Heart right ventricle (tissue), 16 donors: ENCODE results near the gene GLUD2. TPM values are rescaled to one million over a fixed set of nuclear protein-coding genes. Genes with fewer than 3 reads are reported as not detected.
"Not testable (repeated sequence)": the region's sequence is repeated elsewhere in the genome, so short reads cannot be mapped to it uniquely, and the experiment has no call there.

Source experiments
- ATAC-seq, 8 donors: fragments of 200-7000 bp; cut with Tn5 transposase; one replicate each; pipeline ENCODE4 v1.9.1; 2020; ENCODE audit warnings: mild to moderate bottlenecking in 8 of 8, moderate library complexity in 8 of 8, moderate number of reproducible peaks in 1 of 8
- DNase-seq, 2 donors: peaks; one replicate each; pipeline ENCODE4 v3.0.0-alpha.2; 2020
- H3K27ac ChIP-seq, 10 donors: fragments of 200-600 bp; sonication (generic) in 2 of 10; one replicate each; pipeline versions ENCODE4 v1.5.0 to v1.8.0; 2020 to 2022; ENCODE audit warnings: mild to moderate bottlenecking in 3 of 10
- H3K27me3 ChIP-seq, 7 donors: fragments of 200-600 bp; one replicate each; pipeline ENCODE4 v1.8.0; 2021 to 2022; ENCODE audit warnings: mild to moderate bottlenecking in 2 of 7
- H3K36me3 ChIP-seq, 9 donors: fragments of 200-600 bp; sonication (generic) in 1 of 9; one replicate each; pipeline versions ENCODE4 v1.5.0 to v1.8.0; 2020 to 2022; ENCODE audit warnings: mild to moderate bottlenecking in 2 of 9
- H3K4me1 ChIP-seq, 9 donors: fragments of 200-600 bp; sonication (generic) in 1 of 9; one replicate each; pipeline versions ENCODE4 v1.5.0 to v1.8.0; 2020 to 2022; ENCODE audit warnings: mild to moderate bottlenecking in 4 of 9
- H3K4me3 ChIP-seq, 10 donors: fragments of 200-600 bp; sonication (generic) in 2 of 10; one replicate each; pipeline versions ENCODE4 v1.5.0 to v1.8.0; 2020 to 2022; ENCODE audit warnings: mild to moderate bottlenecking in 7 of 10, moderate library complexity in 2 of 10
- H3K9me3 ChIP-seq, 11 donors: fragments of 200-600 bp in 10 of 11; sonication (generic) in 2 of 11; one replicate each; pipeline versions ENCODE4 v1.5.0 to v1.8.0; 2013 to 2022; ENCODE audit warnings: mild to moderate bottlenecking in 2 of 11, control low read depth in 1 of 11, moderate library complexity in 1 of 11
- WGBS, 2 donors: extraction: QIAGEN DNeasy Blood & Tissue Kit; methylation state at CpG; one replicate each; pipeline ENCODE4 v1.1.7; 2013; ENCODE audit warnings: inconsistent platforms in 1 of 2; 5-methylcytosine and 5-hydroxymethylcytosine counted together
- intact Hi-C, 10 donors: fragments of 100-400 bp; cut with DNase I; formaldehyde crosslinking; loops; one replicate each; pipeline versions ENCODE4 v1.11.1 to v1.14.2; 2022
- polyA plus RNA-seq, 2 donors: library from polyadenylated mRNA; stranded (reverse); fragments of 200-250 nt; gene quantifications; one replicate each; pipeline ENCODE4 v1.2.3, GENCODE V29; 2013
- total RNA-seq, 10 donors: library from RNA; stranded (reverse); fragmentation: NEBNext Ultra II Directional in 3 of 10; extraction: Animal tissue kit (Norgen Biotek cat#: 25700) in 3 of 10; gene quantifications; one replicate each; pipeline versions ENCODE4 v1.2.1 to v1.2.4, GENCODE V29; 2021 to 2023
- TF ChIP-seq, protein P1 (sequence below), 9 donors: fragments of 200-600 bp; sonication (generic) in 2 of 9; IDR thresholded peaks; one replicate each; pipeline versions ENCODE4 v1.5.0 to v1.8.0; 2021 to 2022; ENCODE audit warnings: antibody characterized with exemption in 9 of 9, mild to moderate bottlenecking in 5 of 9, moderate library complexity in 1 of 9
- donor health status: Arrhythmogenic right ventricular cardiomyopathy.
- donor health status: ischemic (EF 13 %, LVEDD 7.1; RV severe dilation, severe dysfunction).
- donor health status: healthy with polysubstance abuse.
- donor health status: DM: no; HTN: yes; CAD: no.
- donor health status: DM: no; HTN: no; CAD: no.
- donor health status: ischemic (EF 25% LVEDD 6.9; RV normal size, moderate dysfunction).
- donor health status: ischemic (EF 25% LVEDD 5.7; RV mildly dilated, moderate dysfunction).
- donor health status: healthy.
- donor health status: DM: yes; HTN: yes; CAD: no.
- donor health status: Ischemic cardiomyopathy.
- donor health status: ischemic (EF 35%, LVEDD 5.7; RV mildly dilated, moderate dysfunction).
- donor health status: nonischemic (EF 11% LVEDD 7.7; RV severe dilation, severe dysfunction).
- donor health status: DM: yes; HTN: yes; CAD: no.
- donor health status: PGD.
- donor health status: ischemic (EF 29% LVEDD 5.4; RV normal size, mild dysfunction).
- donor health status: nonischemic (EF 23%, LVEDD 6.1; RV moderate dilation, normal function).

GLUD2 gene
- total and polyA plus RNA-seq, 12 donors, result 0.62 to 1.7 (median 0.85) TPM

GRCh38 chrX:121064579-121064978 lies 17.2 kb downstream of the GLUD2 start:
- H3K36me3 ChIP-seq, result no peaks in the 10 kb centered on the region
- intact Hi-C loops, result no loop called here
- DNase-seq (no peak), ATAC-seq (no peak)
- H3K27me3 ChIP-seq, result no peaks in the 10 kb centered on the region
- no peaks in the 10 kb centered on the region for H3K4me1 ChIP-seq
- TF ChIP-seq, protein P1, sequence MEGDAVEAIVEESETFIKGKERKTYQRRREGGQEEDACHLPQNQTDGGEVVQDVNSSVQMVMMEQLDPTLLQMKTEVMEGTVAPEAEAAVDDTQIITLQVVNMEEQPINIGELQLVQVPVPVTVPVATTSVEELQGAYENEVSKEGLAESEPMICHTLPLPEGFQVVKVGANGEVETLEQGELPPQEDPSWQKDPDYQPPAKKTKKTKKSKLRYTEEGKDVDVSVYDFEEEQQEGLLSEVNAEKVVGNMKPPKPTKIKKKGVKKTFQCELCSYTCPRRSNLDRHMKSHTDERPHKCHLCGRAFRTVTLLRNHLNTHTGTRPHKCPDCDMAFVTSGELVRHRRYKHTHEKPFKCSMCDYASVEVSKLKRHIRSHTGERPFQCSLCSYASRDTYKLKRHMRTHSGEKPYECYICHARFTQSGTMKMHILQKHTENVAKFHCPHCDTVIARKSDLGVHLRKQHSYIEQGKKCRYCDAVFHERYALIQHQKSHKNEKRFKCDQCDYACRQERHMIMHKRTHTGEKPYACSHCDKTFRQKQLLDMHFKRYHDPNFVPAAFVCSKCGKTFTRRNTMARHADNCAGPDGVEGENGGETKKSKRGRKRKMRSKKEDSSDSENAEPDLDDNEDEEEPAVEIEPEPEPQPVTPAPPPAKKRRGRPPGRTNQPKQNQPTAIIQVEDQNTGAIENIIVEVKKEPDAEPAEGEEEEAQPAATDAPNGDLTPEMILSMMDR (IDR thresholded peaks at IDR 0.05), result no peak
- whole genome bisulfite sequencing, 2 donors, result 93 to 98% methylated on average over 6 of the region's 6 CpGs
- no peak overlapping the region for H3K4me3 ChIP-seq
- no peak overlapping the region for H3K27ac ChIP-seq
- peaks cover 0 to 11% (median 0%) of the 10 kb centered on the region in 11 donors for H3K9me3 ChIP-seq

DNA sequence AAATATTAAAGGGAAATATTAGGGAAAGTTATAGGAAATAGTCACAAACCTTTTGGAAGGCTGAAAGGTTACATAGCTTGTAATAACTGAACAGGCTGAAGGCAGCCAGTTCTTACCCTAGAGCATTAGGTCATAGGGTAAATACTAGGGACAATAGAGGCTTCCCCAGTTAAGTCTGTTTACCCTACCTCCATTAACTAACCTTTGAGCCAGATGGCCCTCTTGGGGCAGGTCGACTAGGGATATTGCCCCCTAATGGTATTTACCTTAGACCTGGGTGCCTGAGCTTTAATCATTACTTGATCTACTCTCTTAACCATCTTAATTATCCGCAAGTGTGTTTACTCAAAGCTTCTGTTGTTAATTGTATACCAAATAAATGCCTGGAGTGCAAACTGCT lies 36.8 kb downstream of the GLUD2 start:
- intact Hi-C loops, H3K27ac ChIP-seq, H3K4me3 ChIP-seq, ATAC-seq, H3K4me1 ChIP-seq, H3K36me3 ChIP-seq, H3K27me3 ChIP-seq, DNase-seq: not testable (repeated sequence)
- WGBS, 2 donors, result 79 to 92% methylated on average over 2 of the region's 2 CpGs
- H3K9me3 ChIP-seq, result peaks cover 0 to 13% (median 0%) of the 10 kb centered on the region in 11 donors

GRCh38 chrX:121084903-121085611 lies 37.6 kb downstream of the GLUD2 start:
- no peak for DNase-seq
- Histone ChIP-seq H3K4me1 (no peaks in the 10 kb centered on the region), H3K4me3 (no peak overlapping the region), H3K27me3 (no peaks in the 10 kb centered on the region), H3K9me3 (peaks cover 0 to 13% (median 0%) of the 10 kb centered on the region in 11 donors), H3K27ac (no peak overlapping the region), H3K36me3 (no peaks in the 10 kb centered on the region)
- TF ChIP-seq, protein P1 (IDR thresholded peaks at IDR 0.05), result no peak
- ATAC-seq, result no peak
- 60 to 65% methylated on average over 3 of the region's 3 CpGs for WGBS, 2 donors
- intact Hi-C loops, result no loop called here

DNA sequence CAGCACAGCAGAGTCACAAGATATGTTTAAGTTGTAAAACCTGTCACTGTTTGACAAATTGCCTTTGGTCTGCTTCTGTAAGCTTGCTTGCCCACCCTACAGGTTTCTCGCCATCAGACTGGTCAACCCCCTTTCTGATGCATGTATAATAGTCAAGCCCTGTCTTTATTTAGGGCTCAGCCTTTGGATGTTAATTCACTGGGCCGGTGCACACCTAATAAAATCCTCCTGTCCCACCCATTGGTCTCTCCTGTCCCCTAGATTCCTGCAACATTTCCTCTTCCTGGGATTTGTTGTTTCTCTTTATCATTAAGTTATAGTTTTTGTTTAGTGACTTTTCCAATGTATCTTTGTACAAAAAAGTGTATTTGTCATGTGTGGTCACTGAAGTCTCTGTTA lies 38.2 kb downstream of the GLUD2 start:
- Histone ChIP-seq H3K27me3 (no peaks in the 10 kb centered on the region), H3K9me3 (peaks cover 0 to 13% (median 0%) of the 10 kb centered on the region in 11 donors), H3K4me1 (no peaks in the 10 kb centered on the region), H3K27ac (no peak overlapping the region), H3K4me3 (no peak overlapping the region), H3K36me3 (no peaks in the 10 kb centered on the region)
- ATAC-seq (no peak), DNase-seq (no peak)
- intact Hi-C loops, result no loop called here
- TF ChIP-seq, protein P1 (IDR thresholded peaks at IDR 0.05), result no peak
- WGBS, 2 donors, result 97% methylated on average over 2 of the region's 2 CpGs

DNA sequence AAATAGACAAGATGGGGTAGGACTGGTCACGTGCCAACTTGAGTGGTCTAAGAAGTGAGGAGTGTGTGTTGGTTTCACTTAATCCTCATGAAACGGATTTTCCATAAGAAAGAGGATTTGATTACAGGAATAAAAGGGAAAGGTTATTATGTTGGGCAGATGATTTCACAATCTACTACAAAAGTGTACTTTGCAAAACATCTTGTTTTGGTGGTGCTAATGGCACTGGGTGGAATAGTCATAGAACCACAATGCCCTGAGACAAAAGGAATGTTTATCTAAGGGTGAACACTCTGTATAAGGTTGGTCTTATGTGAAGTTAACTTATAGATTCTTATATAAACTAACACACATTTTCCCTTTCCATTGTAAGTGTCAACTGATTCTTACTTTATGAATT lies 45.6 kb downstream of the GLUD2 start:
- Histone ChIP-seq H3K27ac (no peak overlapping the region), H3K4me1 (no peaks in the 10 kb centered on the region), H3K27me3 (no peaks in the 10 kb centered on the region), H3K9me3 (no peaks in the 10 kb centered on the region), H3K36me3 (no peaks in the 10 kb centered on the region), H3K4me3 (no peak overlapping the region)
- DNase-seq (no peak), ATAC-seq (no peak)
- WGBS, 2 donors, result 85 to 90% methylated on average over 2 of the region's 2 CpGs
- TF ChIP-seq, protein P1 (IDR thresholded peaks at IDR 0.05), result no peak
- intact Hi-C loops, result no loop called here
